Stimulated activated naive CD8-positive, alpha-beta T cell treated with anti-CD3 and anti-CD28 coated beads, Interleukin-15, amount 100 ng/mL, for 72 hours (primary cell): Measurements from ENCODE around the gene MAP3K8.
A peak's percentile ranks its signal among the peaks of the same experiment; 100 is the strongest.

Source experiments
- ATAC-seq: fragments of 150-1000 bp; cut with Tn5 transposase; 2 replicates; pipeline ENCODE4 v1.10.0; 2021; ENCODE audit warnings: mild to moderate bottlenecking, moderate library complexity
- DNase-seq, 2 donors: peaks; one replicate each; pipeline ENCODE4 v3.0.0; 2021 to 2022
- H3K27ac Mint-ChIP-seq, 2 donors: one replicate each; pipeline ENCODE4 v1.8.0; 2022; ENCODE audit warnings: mild to moderate bottlenecking in 2 of 2, mixed read lengths in 2 of 2, moderate library complexity in 2 of 2
- H3K27me3 Mint-ChIP-seq: one replicate; pipeline ENCODE4 v1.8.0; 2022; ENCODE audit warnings: mixed read lengths
- H3K4me1 Mint-ChIP-seq: one replicate; pipeline ENCODE4 v1.8.0; 2022; ENCODE audit warnings: mild to moderate bottlenecking, mixed read lengths
- H3K4me3 Mint-ChIP-seq, 2 donors: one replicate each; pipeline ENCODE4 v1.8.0; 2022; ENCODE audit warnings: mild to moderate bottlenecking in 2 of 2, mixed read lengths in 2 of 2, moderate library complexity in 1 of 2
- H3K9me3 Mint-ChIP-seq, 2 donors: one replicate each; pipeline ENCODE4 v1.8.0; 2022; ENCODE audit warnings: mixed read lengths in 2 of 2

MAP3K8 gene

GRCh38 chr10:30505543-30506298 lies 71.7 kb downstream of the MAP3K8 start:
- peaks cover 44% of the 10 kb centered on the region for H3K4me1 Mint-ChIP-seq
- no peaks in the 10 kb centered on the region for H3K27me3 Mint-ChIP-seq
- DNase-seq: no peak
- ATAC-seq: no peak
- H3K27ac Mint-ChIP-seq: peak overlapping the region in 1 of 2 donors; percentile 34
- H3K9me3 Mint-ChIP-seq: peaks cover 0 to 4% of the 10 kb centered on the region in 2 donors
- H3K4me3 Mint-ChIP-seq: no peak overlapping the region

DNA sequence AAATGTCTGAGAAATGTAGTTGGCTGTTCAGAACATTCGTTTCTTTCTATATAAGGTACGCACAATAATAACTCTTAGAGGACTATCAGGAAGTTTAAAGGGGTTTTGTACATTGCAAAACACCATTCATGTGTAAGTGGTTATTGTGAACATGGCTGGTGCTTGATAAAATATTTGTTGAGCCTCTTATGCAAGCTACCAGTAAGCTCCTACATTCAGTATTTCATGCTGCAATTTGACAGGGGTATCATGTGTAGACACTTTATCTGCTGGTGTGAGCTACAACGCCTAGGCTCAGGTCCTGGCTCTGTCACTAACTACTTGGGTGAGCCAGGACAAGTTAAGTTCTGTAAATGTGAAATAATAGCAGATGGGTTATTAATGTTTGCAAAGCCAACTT lies 75.5 kb downstream of the MAP3K8 start:
- Mint-ChIP-seq H3K27ac (no peak overlapping the region), H3K27me3 (no peaks in the 10 kb centered on the region), H3K4me1 (peaks cover 23% of the 10 kb centered on the region), H3K4me3 (no peak overlapping the region), H3K9me3 (peaks cover 0 to under 1% of the 10 kb centered on the region in 2 donors)
- DNase-seq: no peak
- no peak for ATAC-seq

DNA sequence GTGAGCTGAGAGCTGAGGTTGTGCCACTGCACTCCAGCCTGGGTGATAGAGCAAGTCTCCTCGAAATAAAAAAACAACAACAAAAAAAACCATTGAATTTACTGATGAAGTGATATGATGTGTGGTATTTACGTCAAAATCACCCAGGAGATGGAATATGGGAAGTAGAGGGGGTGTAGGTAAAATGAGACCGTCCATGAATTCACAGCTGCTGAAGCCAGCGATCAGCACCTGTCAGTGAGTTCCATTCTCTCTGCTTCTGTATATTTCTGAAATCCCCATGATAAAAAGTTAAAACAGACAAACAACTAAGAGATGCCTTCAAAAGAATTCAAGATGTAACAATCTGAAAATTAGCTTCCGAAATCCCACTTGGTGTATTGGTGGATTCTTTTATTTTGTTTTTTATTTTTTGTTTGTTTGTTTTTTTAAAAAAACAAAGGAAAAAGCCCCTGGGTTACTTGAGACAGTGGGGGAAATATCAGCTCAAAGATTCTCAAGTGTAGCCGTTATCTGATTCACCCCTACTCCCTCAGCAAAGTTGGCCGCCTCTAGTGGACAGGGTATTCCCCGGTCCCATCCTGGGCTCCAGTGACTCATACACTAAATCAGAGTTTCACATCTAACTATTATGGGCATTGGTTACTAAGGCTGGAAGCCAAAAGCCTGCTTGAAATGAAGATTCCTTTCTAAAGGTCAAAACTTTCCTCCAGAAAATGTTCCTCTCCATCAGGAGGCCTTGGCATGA lies 76.4 kb downstream of the MAP3K8 start:
- Mint-ChIP-seq H3K4me1 (peaks cover 23% of the 10 kb centered on the region), H3K4me3 (peak overlapping the region in 1 of 2 donors; percentile 30), H3K9me3 (no peaks in the 10 kb centered on the region), H3K27me3 (no peaks in the 10 kb centered on the region), H3K27ac (peak overlapping the region in 1 of 2 donors; percentile 85)
- DNase-seq: peak; percentile 24 to 75
- peak; percentile 98 for ATAC-seq

DNA sequence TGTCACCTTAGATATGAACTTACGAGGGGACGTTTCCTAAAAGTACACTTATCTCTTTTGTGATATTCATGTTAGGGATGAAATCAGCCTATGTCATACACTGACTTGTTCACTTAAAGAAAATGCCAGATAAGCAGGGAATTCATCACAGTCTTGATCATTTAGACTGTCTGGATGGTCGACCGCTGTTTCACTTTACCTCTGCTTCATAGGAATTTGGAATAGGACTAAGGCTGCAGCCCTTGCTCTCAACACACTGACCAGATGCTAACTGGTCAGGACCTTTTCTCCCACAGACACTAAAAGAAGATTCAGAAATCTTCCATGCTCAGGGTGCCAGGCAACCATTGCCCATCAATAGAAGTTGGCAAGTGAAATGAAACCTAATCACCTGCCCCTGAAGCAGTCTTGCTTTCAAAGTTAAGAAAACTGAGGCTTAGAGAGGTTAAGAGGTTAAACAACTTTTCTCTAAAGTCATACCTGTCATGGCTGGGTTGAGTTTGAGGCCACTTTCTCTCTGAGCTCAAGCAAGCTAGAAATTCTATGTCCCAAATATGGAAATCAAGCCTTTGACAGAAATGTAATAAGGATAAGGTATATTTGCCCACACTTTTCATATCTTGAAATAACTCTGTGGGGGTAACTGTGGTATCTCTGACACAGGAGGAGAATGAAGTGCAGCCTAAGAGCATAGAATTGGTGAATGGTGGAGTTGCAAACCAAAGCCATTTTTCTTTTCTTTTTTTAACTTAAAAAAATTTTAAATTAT lies 77.1 kb downstream of the MAP3K8 start:
- Mint-ChIP-seq H3K4me1 (peaks cover 23% of the 10 kb centered on the region), H3K9me3 (no peaks in the 10 kb centered on the region), H3K27ac (peak overlapping the region; percentile 48 to 85), H3K4me3 (peak overlapping the region; percentile 10 to 30), H3K27me3 (no peaks in the 10 kb centered on the region)
- DNase-seq (no peak), ATAC-seq (peak; percentile 66)
